GM19238 (cell line): ENCODE data around the gene METTL26.

Source experiments
- DNase-seq: peaks from one replicate; pipeline ENCODE4 v3.0.0; 2011; ENCODE audit warnings: low spot score; ENCODE audit not compliant: insufficient read length

Gene METTL26

DNA sequence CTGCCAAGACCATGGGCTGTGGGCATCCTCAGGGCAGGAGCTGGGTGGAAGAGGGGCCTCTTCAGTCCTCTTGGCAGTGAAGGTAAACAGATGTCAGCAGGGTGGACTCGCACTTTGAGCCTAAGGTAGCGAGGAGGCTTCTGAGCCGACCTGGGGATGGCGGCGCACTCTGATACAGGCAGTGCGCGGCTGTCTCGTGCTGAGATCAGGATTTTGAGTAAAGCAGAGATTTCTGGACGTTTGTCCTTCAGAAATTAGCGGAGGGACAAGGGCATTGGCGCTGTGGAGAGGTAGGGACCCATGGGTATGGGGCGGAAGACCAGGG, 39.4 kb downstream of the METTL26 start:
- no peak for DNase-seq

DNA sequence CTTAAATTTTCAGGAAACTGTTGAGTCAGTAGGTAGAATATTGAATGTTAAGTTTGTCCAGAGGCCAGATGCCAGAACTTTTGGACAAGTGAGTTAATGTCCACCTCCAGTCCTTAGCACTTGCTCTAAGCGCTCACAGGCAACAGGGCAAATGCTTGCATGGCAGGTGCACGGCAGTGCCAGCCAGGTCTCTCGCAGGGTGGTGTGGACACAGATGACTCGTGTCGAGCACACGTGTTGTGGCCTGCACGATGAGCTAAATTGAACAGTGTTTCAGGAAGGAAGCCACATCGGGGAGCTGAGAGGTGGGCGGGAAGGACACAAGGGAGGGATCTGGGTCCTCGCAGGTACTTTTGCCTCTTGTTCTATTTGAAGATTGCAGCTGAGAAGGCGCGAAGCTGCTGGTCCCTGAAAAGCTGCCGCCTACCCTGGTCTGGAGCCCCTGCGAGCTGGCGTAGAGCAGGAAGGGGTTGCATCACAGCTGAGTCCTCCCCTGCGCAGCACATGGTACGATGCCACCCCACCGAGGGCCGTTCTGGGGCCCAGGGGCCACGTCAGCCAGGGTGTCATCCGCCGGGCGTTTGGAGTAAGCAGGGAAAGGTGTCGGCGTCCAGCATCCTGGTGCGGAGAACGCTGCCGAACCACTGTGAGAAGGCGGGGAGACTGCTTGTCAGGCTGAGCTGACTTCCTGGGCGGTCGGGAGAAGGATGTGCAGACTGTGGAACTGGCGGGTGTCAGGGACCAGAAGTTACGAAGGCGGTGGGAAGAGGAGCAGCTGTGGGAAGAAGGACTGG, 40.0 kb downstream of the METTL26 start:
- no peak for DNase-seq

DNA sequence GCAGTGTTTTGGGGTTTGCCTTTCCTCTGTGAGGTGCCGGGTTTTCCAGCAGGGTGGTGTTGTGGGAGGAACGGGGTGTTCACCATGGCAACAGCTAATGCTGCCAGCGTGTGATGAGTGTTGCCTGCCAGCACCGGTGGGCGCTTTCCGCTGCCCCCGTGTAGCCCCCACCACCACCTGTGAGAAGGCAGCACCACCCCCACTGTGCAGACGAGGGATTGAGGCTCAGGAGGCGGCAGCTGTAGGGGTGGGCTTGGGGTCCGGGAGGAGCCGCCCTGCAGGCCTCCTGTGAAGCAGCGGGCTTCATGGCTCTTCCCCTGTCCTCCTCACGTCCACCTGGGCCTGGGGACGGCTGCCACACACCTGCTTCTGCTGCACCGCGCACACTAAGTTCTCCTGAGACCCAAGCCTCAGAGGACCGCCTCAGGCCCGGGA, 41.0 kb downstream of the METTL26 start:
- DNase-seq, result no peak

DNA sequence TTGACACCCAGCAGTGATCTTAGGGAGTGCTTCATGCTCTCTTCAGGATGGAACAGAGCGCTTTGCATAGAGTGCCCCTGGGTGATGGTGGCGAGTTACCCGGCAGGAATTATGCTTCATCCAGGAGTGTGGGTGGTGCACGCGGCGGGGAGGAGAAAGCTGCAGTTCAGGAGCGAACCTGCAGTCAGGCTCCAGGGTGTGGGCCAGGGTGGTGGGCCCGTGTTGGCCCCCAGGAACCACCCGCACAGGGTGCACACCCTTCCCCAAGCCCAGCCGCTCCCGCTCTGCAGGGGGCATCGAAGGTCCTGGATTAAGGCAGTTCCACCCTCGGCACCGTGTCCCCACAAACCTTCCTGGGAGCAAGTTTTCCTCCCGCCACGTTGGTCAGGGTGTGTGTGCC, 42.3 kb downstream of the METTL26 start:
- no peak for DNase-seq

DNA sequence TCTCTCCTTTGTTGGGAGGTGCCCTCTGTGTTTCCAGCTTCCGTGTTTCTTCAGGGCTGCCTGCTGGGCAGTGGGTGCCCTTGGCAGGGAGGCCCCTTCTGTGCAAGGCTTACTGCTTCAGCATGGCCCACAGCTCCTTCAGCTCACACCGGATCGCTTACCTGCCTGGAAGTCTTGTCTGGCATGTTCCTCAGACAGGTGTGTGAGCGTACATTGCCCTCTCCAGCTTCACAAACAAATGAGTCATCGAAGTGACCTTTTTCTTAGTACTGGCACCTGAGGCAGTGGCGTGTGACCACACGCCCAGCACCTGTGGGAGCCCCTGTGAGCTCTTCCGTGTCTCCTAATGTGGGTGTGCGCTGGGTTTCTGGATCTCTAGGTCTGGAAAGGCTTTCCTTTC, 42.7 kb downstream of the METTL26 start:
- no peak for DNase-seq

DNA sequence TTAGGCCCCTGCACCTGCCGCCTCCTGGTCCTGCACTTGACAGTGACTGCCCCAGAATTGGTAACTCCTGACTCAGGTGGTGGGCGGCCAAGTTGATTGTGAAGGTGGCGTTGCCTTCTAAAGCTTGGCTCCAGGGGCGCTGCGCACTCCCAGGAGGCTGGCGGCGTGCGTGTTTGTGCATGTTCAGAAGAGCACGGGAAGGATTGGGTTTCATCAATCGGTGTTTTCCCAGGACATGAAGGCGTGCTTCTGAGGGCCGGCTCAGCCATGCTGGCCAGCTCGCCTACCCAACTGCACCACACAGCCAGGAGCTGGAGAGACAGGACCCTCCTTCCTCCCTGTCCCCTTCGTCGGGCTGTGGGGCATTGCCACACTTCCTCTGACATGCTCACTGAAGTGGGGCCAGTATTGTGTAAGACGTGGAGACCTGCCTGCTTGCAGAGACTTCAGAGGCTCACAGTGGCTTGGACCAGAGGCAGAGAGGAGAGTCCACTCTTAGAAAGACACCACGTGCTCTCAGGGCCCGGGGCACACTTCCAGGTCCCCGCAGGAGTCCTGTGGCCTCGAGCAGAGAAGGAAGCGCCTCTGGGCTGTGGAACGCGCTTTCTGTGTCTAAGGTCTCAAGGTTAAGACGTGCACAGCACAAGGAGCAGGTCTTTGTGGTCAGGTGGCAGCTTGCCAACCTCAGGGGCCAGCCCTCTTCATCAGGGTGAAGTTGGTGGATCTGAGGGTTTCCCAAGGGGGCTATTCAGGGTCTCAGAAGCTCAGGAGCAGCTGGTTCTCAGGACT, 43.4 kb downstream of the METTL26 start:
- DNase-seq, result no peak

DNA sequence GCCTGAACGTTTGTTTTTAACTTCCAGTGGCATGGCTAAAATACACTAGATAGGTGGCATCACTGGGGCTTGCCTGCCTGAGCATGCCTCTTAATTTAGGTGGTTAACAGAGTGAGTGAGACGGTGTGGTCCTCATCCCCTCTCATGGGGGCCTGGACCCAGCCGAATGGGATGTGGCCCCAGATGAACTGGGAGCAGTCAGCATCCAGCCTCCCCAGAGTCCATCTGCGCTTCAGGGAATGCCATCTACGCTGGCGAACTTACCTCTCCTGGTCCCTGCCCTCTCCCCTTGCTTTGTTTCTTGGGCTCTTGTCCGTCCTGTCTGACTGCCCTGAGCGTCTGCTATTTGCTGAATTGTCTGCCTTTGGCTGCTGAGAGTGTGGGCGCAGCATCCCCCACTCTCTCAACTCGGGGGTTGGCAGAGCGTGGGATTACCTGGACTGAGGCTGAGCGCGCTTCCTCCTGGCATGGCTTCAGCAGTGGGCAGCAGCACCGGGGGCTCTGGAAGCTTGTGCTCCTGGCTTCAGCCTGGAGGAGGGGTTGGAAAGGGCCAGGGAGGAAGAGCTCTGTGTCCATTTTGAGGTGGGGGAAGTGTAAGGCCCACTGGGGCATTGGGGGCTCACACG, 44.1 kb downstream of the METTL26 start:
- DNase-seq, result no peak

DNA sequence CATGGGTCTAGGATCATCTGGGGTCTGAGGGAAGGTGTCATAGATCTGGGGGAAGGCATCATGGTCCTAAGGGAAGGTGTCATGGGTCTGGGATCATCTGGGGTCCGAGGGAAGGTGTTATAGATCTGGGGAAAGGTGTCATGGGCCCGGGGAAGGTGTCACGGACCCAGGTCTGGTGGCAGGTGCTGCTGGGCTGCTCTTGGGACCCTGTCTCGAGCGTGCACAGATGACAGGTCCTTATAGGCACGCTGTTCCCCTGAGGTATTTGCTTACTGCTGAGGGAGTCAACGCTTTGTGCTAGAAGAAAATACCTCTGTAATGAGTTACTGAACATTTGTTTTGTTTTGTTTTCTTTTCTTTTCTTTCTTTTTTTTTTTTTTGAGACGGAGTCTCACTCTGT, 44.9 kb downstream of the METTL26 start:
- DNase-seq, result no peak

DNA sequence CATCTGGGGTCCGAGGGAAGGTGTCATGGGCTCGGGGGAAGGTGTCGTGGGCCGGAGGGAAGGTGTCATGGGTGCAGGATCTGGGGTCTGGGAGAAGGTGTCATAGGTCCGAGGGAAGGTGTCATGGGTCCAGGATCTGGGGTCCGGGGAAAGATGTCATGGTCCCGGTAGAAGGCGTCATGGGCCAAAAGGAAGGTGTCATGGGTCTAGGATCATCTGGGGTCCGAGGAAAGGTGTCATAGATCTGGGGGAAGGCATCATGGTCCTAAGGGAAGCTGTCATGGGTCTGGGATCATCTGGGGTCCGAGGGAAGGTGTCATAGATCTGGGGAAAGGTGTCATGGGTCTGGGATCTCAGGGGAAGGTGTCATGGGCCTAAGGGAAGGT, 45.3 kb downstream of the METTL26 start:
- no peak for DNase-seq

DNA sequence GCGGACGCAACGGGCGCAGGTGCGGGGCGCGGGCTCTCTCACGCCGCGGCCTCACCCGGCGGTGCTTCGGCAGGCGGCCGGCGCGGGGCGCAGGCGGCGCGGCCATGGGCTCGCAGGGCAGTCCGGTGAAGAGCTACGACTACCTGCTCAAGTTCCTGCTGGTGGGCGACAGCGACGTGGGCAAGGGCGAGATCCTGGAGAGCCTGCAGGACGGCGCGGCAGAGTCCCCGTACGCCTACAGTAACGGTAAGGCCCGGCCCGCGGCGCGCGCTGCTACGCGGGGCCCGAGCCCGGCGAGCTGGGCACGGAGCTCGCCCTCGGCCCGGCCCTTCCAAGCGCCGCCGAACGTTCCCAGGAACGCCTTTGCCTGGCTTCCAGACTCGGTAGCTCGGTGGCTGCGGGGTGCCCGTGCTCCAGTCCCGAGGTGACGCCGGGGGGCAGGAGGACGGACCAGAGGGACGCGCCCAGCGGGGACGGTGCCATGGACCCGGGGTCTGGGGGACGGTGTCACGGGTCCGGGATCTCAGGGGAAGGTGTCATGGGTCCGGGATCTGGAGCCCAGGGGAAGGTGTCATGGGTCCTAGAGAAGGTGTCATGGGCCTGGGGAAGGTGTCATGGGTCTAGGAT, 45.8 kb downstream of the METTL26 start:
- DNase-seq, result no peak

DNA sequence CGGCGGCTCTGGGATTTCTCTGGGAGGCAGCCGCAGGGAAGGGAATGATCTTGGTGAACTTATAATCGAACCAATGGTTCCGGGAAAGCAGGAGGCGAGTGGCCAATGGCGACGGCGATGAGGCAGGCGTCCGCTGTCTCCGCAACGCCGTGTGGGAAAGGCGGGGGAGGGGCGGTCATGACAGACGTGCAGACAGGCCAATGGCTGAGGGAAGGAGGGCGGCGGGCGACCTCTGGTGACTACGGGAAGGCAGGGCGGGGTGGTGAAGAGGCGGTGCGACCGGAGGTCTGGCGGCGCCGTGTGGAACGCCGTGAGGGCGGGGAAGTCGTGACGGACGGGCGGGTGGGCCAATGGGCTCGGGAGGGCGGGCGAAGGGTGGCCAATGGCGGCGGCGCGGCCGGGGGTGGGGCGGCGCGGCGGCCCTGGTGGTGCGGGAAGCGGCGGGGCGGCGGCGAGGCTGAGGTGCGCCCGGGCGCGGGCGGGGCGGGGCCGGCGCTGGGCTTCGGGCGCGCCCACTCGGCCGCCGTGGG, 46.4 kb downstream of the METTL26 start, which contains the start of gene RAB40C:
Gene RAB40C (plus strand): TSS at position 409 of the 530 bp plus-strand sequence. CDS start 226 bp downstream, outside the sequence.
- DNase-seq, result peak; percentile 99

DNA sequence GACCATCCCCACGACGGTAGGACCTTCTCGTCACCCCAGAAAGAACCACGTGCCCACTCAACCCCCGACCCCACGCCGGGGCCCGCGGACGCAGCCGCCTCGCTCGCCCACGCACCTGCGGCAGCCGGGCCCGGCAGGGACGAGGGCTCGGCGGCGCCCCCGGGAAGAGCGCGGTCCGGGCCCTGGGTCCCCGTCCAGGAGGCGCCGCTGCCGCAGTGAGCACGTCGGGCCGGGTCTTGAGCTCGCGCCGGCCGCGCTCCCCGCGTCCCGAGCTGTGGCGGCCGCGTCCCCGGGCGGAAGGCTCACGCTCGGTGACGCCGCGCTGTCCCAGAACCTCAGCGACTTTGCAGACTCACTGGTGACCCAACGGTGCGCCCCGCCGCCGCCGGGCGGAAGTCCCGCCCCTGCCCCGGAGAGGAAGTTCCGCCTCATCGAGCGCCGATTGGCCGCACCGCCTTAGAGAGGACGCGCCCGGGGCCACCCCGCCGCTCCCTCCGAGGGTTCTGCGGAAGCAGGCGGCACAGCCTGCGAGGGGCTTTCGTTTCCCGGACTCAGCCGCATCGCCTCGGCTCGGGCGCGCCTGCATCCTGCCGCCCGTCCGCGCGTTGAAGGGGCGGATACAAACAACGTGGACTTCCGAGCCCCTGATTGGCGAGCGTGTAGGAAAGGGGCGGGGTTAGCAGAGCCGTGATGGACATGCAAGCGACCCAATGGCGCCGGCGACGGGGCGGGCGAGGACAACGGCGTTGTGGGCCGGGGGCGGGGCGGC, 47.0 kb downstream of the METTL26 start:
- DNase-seq, result peak; percentile 93

DNA sequence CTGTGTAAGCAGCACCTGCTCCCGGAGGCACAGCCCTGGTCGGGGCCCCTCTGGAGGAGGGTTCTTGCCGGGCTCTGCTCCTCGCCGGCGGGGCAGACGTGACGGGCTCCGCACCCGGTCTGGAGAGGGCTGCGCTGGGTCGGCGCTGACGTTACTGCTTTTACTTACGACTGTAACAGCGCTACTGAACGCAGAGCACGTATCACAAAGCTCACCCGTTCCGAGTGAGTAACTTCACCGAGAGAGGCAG, 47.5 kb downstream of the METTL26 start:
- DNase-seq, result peak; percentile 45

DNA sequence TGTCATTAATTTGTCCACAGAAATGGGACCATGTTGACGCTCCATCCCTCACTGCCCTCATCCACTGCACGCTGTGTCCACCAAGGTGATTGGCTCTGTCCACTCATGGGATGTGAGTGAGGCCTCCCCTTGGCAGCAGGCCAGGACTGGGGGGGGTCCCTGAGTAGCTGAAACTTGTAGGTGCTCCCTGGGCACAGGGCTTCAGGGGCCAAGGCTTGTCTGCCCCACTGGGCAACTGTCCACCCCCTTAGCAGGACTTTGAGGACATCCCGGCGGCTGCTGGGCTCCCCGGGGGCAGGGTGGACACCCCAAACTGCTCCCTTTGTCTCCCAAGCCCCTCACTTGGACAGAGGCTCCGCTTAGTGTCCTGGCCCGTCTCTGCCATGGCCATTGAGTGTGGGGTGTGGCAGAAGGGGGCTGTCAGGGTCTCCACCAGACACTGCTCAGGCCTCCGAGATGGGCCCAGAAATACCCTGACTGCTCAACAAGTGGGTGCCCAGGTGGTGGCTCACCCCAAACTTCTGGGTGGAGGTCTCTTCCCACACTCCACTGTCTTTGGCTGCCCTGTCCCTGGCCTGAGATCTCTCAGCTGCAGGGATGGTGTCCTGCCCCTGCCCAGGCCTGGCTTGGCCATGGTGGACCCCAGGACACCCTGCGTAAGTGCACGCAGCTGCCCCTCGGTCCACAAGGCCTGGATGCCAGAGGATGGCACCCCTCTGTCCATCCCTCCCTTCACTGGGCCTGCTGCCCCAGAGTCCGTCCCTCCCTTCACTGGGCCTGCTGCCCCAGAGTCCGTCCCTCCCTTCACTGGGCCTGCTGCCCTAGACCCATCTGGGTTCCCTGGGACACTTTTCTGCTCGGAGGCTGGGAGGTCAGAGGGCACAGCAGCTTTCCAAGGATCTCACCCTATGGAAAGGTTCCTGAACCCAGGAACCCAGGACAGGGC, 49.2 kb downstream of the METTL26 start:
- DNase-seq, result no peak

DNA sequence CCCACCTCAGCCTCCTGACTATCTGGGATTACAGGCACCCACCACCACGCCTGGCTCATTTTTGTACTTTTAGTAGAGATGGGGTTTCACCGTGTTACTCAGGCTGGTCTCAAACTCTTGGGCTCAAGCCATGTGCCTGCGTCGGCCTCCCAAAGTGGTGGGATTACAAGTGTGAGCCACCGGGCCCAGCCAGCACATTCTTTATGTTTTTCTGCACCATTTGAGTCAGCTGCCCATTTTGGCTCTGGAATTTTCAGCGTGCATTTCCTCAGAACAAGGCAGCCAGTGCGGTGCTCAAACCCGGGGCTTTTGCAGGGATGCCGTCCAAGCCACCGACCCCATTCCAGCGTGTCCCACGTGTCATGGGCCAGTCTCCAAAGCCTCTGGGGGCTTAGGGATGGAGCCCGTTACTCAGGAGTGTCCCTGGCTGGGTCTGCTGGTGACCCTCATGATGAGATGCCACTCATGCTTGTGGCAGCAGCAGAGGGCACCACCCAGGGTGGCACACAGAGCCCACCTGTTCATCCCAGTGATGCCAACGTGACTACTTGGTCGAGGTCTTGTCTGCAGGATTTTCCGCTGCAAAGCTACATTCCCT, 50.0 kb downstream of the METTL26 start:
- DNase-seq, result no peak

DNA sequence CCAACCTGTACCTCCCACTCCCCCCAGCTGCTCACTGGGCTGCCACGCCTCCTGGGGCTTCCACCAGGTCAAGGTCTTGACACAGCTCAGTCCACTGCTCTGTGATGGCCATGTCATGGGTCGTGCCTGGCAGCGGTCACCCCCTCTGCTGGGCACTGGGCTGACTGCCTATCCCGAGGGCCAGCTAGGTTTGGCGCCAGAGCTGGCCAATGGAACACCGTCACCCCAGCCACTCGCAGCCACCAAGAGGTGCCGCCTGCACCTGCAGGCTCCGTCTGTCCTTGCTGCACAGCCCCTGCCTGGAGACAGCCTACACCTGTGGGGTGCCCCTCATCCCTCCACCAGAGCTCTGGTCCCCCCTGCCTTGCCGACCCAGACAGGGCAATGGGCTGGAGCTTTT, 50.8 kb downstream of the METTL26 start:
- no peak for DNase-seq
